Measurements from ENCODE around the gene CHKB. TPM values are rescaled to one million over a fixed set of nuclear protein-coding genes. Genes with fewer than 3 reads are reported as not detected.

The CHKB gene
- total RNA-seq, 2 experiments from 2014 or later = 85.8 to 100 TPM

- POLR2A ChIA-PET = no interaction called here
- Histone ChIP-seq H3K79me2 (ENCODE audit: insufficient read depth, low read depth, low read length) (no peaks in the 10 kb centered on the region), H4K20me1 (ENCODE audit: insufficient read depth, low read length) (no peaks in the 10 kb centered on the region), H3K9me3 (ENCODE audit: low read length) (no peaks in the 10 kb centered on the region), H3K4me3 (ENCODE audit: low read depth, low read length, poor library complexity, severe bottlenecking) (no peak overlapping the region), H3K27ac (ENCODE audit: low read depth, low read length, poor library complexity, severe bottlenecking) (no peak overlapping the region), H3K4me1 (ENCODE audit: insufficient read depth, low read length, poor library complexity, severe bottlenecking) (peaks cover 19% of the 10 kb centered on the region), H3K36me3 (ENCODE audit: insufficient read depth, low read length) (no peaks in the 10 kb centered on the region), H3K4me2 (ENCODE audit: low read length) (no peak overlapping the region), H3K9me2 (ENCODE audit: insufficient read depth, low read length) (no peaks in the 10 kb centered on the region), H2AFZ (ENCODE audit: low read length) (no peak overlapping the region)
- CTCF ChIA-PET (ENCODE audit: unreplicated experiment) = no interaction called here
- no TSS peak for BruUV-seq (replicated peaks)
- intact Hi-C loops (cut with micrococcal nuclease; ENCODE audit: unreplicated experiment) = no loop called here
- TF ChIP-seq EZH2phosphoT487 (IDR thresholded peaks at IDR 0.05; ENCODE audit: borderline replicate concordance, low read depth, low read length) (no peak), CTCF (conservative IDR thresholded peaks at IDR 0.05; ENCODE audit: low read length) (no peak)
- DNase-seq (ENCODE audit: low spot score) = no peak
These were observed 31.4 kb downstream of the CHKB start for GRCh38 chr22:50551160-50551752.

- peaks cover 19% of the 10 kb centered on the region for H3K4me1 ChIP-seq (ENCODE audit: insufficient read depth, low read length, poor library complexity, severe bottlenecking)
These were observed 32.3 kb downstream of the CHKB start for GRCh38 chr22:50550395-50550794.

More at GRCh38 chr22:50550395-50550794, 32.3 kb downstream of the CHKB start:
- DNase-seq (ENCODE audit: low spot score) = no peak
- intact Hi-C loops (cut with micrococcal nuclease; ENCODE audit: unreplicated experiment) = no loop called here
- Histone ChIP-seq H3K9me3 (ENCODE audit: low read length) (no peaks in the 10 kb centered on the region), H3K27ac (ENCODE audit: low read depth, low read length, poor library complexity, severe bottlenecking) (no peak overlapping the region), H2AFZ (ENCODE audit: low read length) (no peak overlapping the region), H3K4me2 (ENCODE audit: low read length) (no peak overlapping the region), H3K79me2 (ENCODE audit: insufficient read depth, low read depth, low read length) (no peaks in the 10 kb centered on the region), H3K36me3 (ENCODE audit: insufficient read depth, low read length) (no peaks in the 10 kb centered on the region), H3K4me3 (ENCODE audit: low read depth, low read length, poor library complexity, severe bottlenecking) (no peak overlapping the region), H3K9me2 (ENCODE audit: insufficient read depth, low read length) (no peaks in the 10 kb centered on the region), H4K20me1 (ENCODE audit: insufficient read depth, low read length) (no peaks in the 10 kb centered on the region)
- no TSS peak for BruUV-seq (replicated peaks)
- ChIA-PET CTCF (ENCODE audit: unreplicated experiment) (no interaction called here), POLR2A (no interaction called here)
- TF ChIP-seq CTCF (conservative IDR thresholded peaks at IDR 0.05; ENCODE audit: low read length) (no peak), EZH2phosphoT487 (IDR thresholded peaks at IDR 0.05; ENCODE audit: borderline replicate concordance, low read depth, low read length) (no peak)

All from OCI-LY7 (cell line).